Measurements from ENCODE around the gene FBXL3.

The FBXL3 gene

GRCh38 chr13:77000475-77000874, 26.5 kb downstream of the FBXL3 start:
- no peak overlapping the region for H3K4me3 ChIP-seq (ENCODE audit: low read depth, low read length)
- TF ChIP-seq CTCF (IDR thresholded peaks at IDR 0.05; ENCODE audit: low read depth, low read length): no peak

- no peak overlapping the region for H3K4me3 ChIP-seq (ENCODE audit: low read depth, low read length)
- no peak for TF ChIP-seq CTCF (IDR thresholded peaks at IDR 0.05; ENCODE audit: low read depth, low read length)
Observed at GRCh38 chr13:76994281-76994680, 32.7 kb downstream of the FBXL3 start.

GRCh38 chr13:76993473-76993872, 33.5 kb downstream of the FBXL3 start:
- no peak for TF ChIP-seq CTCF (IDR thresholded peaks at IDR 0.05; ENCODE audit: low read depth, low read length)

GRCh38 chr13:76993021-76993420, 33.9 kb downstream of the FBXL3 start:
- no peak for TF ChIP-seq CTCF (IDR thresholded peaks at IDR 0.05; ENCODE audit: low read depth, low read length)
- H3K4me3 ChIP-seq (ENCODE audit: low read depth, low read length): peak overlapping the region; percentile 71

More at GRCh38 chr13:76993473-76993872, 33.5 kb downstream of the FBXL3 start:
- H3K4me3 ChIP-seq (ENCODE audit: low read depth, low read length): no peak overlapping the region

- no peak for TF ChIP-seq CTCF (IDR thresholded peaks at IDR 0.05; ENCODE audit: low read depth, low read length)
Observed at GRCh38 chr13:76992548-76993001, 34.4 kb downstream of the FBXL3 start.

GRCh38 chr13:76991796-76992547, 35.0 kb downstream of the FBXL3 start, which contains the start of gene CLN5:
Gene CLN5 (plus strand): TSS chr13:76992081. CDS start chr13:76992099, 18 bp downstream.
- H3K4me3 ChIP-seq (ENCODE audit: low read depth, low read length): peak within 1 kb of the TSS; percentile 71
- no peak for TF ChIP-seq CTCF (IDR thresholded peaks at IDR 0.05; ENCODE audit: low read depth, low read length)

More at GRCh38 chr13:76992548-76993001, 34.4 kb downstream of the FBXL3 start:
- H3K4me3 ChIP-seq (ENCODE audit: low read depth, low read length): peak overlapping the region; percentile 71

GRCh38 chr13:76991432-76991795, 35.5 kb downstream of the FBXL3 start:
- TF ChIP-seq CTCF (IDR thresholded peaks at IDR 0.05; ENCODE audit: low read depth, low read length): no peak
- H3K4me3 ChIP-seq (ENCODE audit: low read depth, low read length): peak overlapping the region; percentile 71
